GM21619 (cell line): Measurements from ENCODE around the gene P3H2.

Experiments
- ATAC-seq: cut with Tn5 transposase; IDR thresholded peaks from one replicate; pipeline ENCODE4 v1.9.1; 2021; ENCODE audit not compliant: unreplicated experiment

Gene P3H2

GRCh38 chr3:190018460-190018859 lies 102.2 kb downstream of the P3H2 start:
- no peak for ATAC-seq

- ATAC-seq, result no peak
Measured at GRCh38 chr3:190017521-190018288, 103.0 kb downstream of the P3H2 start.

- ATAC-seq, result no peak
Measured at GRCh38 chr3:190016966-190017365, 103.7 kb downstream of the P3H2 start.

- ATAC-seq, result no peak
Measured at GRCh38 chr3:190014940-190015339, 105.8 kb downstream of the P3H2 start.

- ATAC-seq, result no peak
Measured at GRCh38 chr3:190013943-190014924, 106.5 kb downstream of the P3H2 start.

- ATAC-seq, result no peak
Measured at GRCh38 chr3:190012784-190013183, 107.9 kb downstream of the P3H2 start.

- no peak for ATAC-seq
Measured at GRCh38 chr3:190012314-190012782, 108.3 kb downstream of the P3H2 start.

- no peak for ATAC-seq
Measured at GRCh38 chr3:190010486-190010885, 110.2 kb downstream of the P3H2 start.

- ATAC-seq, result no peak
Measured at GRCh38 chr3:190009614-190010013, 111.1 kb downstream of the P3H2 start.

GRCh38 chr3:190008432-190008831 lies 112.3 kb downstream of the P3H2 start:
- ATAC-seq, result no peak

- ATAC-seq, result no peak
Measured at GRCh38 chr3:190005343-190006113, 115.2 kb downstream of the P3H2 start.

- no peak for ATAC-seq
Measured at GRCh38 chr3:190004656-190005055, 116.0 kb downstream of the P3H2 start.

GRCh38 chr3:190003681-190004123 lies 117.0 kb downstream of the P3H2 start:
- ATAC-seq, result no peak

GRCh38 chr3:190003068-190003467 lies 117.6 kb downstream of the P3H2 start:
- ATAC-seq, result no peak

GRCh38 chr3:190001426-190001825 lies 119.3 kb downstream of the P3H2 start:
- no peak for ATAC-seq

GRCh38 chr3:190000861-190001196 lies 119.9 kb downstream of the P3H2 start:
- no peak for ATAC-seq

GRCh38 chr3:190000187-190000860 lies 120.4 kb downstream of the P3H2 start:
- no peak for ATAC-seq

GRCh38 chr3:189999718-190000117 lies 121.0 kb downstream of the P3H2 start:
- ATAC-seq, result no peak

- ATAC-seq, result no peak
Measured at GRCh38 chr3:189995129-189995528, 125.6 kb downstream of the P3H2 start.

- ATAC-seq, result no peak
Measured at GRCh38 chr3:189990826-189991225, 129.9 kb downstream of the P3H2 start.

- no peak for ATAC-seq
Measured at GRCh38 chr3:189988854-189989253, 131.8 kb downstream of the P3H2 start.
